ENCODE measurements around the gene CFAP68. TPM values are rescaled to one million over a fixed set of nuclear protein-coding genes. Genes with fewer than 3 reads are reported as not detected.

CFAP68 gene
- total RNA-seq, 2 experiments from 2014 or later, result 18.7 to 21.0 TPM

GRCh38 chr11:111925953-111926352 lies 46.6 kb downstream of the CFAP68 start:
- intact Hi-C loops (cut with DNase I, micrococcal nuclease), result loop anchor here in 1 of 2 experiments (2.0 to 5.0 kb wide), 7 partner anchors 149 to 1386 kb away; partner anchors contain the start of genes NKAPD1, PIH1D2, PPP2R1B and PTS
- H3K9me3 ChIP-seq (ENCODE audit: control insufficient read depth in 1 of 2, insufficient read depth in 1 of 2, low read length in 2 of 2), result no peaks in the 10 kb centered on the region
- peak in 1 of 14 experiments; percentile 39 for DNase-seq
- peaks cover 17% of the 10 kb centered on the region for H3K4me1 ChIP-seq (ENCODE audit: insufficient read depth, low read length)
- Mint-ChIP-seq H3K4me3 (peak overlapping the region; percentile 90), H3K36me3 (ENCODE audit: low read depth) (no peaks in the 10 kb centered on the region), H3K9me3 (no peaks in the 10 kb centered on the region), H3K27me3 (peaks cover 1% of the 10 kb centered on the region), H3K27ac (peak overlapping the region; percentile 92), H3K4me1 (ENCODE audit: low read depth) (peaks cover 20% of the 10 kb centered on the region)
- H3K27ac ChIP-seq (ENCODE audit: low read depth in 1 of 2, low read length in 2 of 2), result peak overlapping the region in 1 of 2 donors; percentile 79
- no peak for ATAC-seq (ENCODE audit: poor library complexity)
- H3K36me3 ChIP-seq (ENCODE audit: insufficient read depth, low read length), result no peaks in the 10 kb centered on the region
- ChIA-PET CTCF (interaction anchor here (1.2 to 1.9 kb wide), 6 partner anchors 12 to 84 kb away, joined by 3 to 8 read pairs (median 5); partner anchors contain the start of gene ALG9), POLR2A (interaction anchor here (1.0 to 2.3 kb wide), 10 partner anchors 11 to 1388 kb away, joined by 3 to 49 read pairs (median 6); partner anchors contain the start of genes ALG9, CFAP68, DIXDC1 and FDXACB1)
- H3K27me3 ChIP-seq (ENCODE audit: control insufficient read depth in 1 of 2, insufficient read depth in 2 of 2, low read length in 2 of 2), result no peaks in the 10 kb centered on the region
- peak overlapping the region; percentile 61 for H3K4me3 ChIP-seq (ENCODE audit: low read length)
- no peak for TF ChIP-seq CTCF (IDR thresholded peaks at IDR 0.05)

GRCh38 chr11:111926505-111927391 lies 47.4 kb downstream of the CFAP68 start:
- Mint-ChIP-seq H3K27me3 (no peaks in the 10 kb centered on the region), H3K36me3 (ENCODE audit: low read depth) (no peaks in the 10 kb centered on the region), H3K4me3 (peak overlapping the region; percentile 90), H3K27ac (peak overlapping the region; percentile 92), H3K4me1 (ENCODE audit: low read depth) (peaks cover 20% of the 10 kb centered on the region), H3K9me3 (no peaks in the 10 kb centered on the region)
- Histone ChIP-seq H3K27me3 (ENCODE audit: control insufficient read depth in 1 of 2, insufficient read depth in 2 of 2, low read length in 2 of 2) (no peaks in the 10 kb centered on the region), H3K36me3 (ENCODE audit: insufficient read depth, low read length) (no peaks in the 10 kb centered on the region), H3K27ac (ENCODE audit: low read depth in 1 of 2, low read length in 2 of 2) (peak overlapping the region; percentile 60 to 79), H3K9me3 (ENCODE audit: control insufficient read depth in 1 of 2, insufficient read depth in 1 of 2, low read length in 2 of 2) (no peaks in the 10 kb centered on the region), H3K4me1 (ENCODE audit: insufficient read depth, low read length) (peaks cover 18% of the 10 kb centered on the region), H3K4me3 (ENCODE audit: low read length) (peak overlapping the region; percentile 80)
- POLR2A ChIA-PET, result interaction anchor here (0.5 to 2.3 kb wide), 18 partner anchors 10 to 1387 kb away, joined by 3 to 49 read pairs (median 4); partner anchors contain the start of genes ALG9, CFAP68, DIXDC1 and FDXACB1
- intact Hi-C loops (cut with DNase I, micrococcal nuclease), result loop anchor here (1.0 to 5.0 kb wide), 8 partner anchors 47 to 1386 kb away; partner anchors contain the start of genes CFAP68 (in 2 of the 2), FDXACB1 (in 2 of the 2), NKAPD1 (in 1 of the 2) and PIH1D2 (in 1 of the 2)
- TF ChIP-seq CTCF (IDR thresholded peaks at IDR 0.05), result no peak
- peak; percentile 88 to 98 (median 96) for DNase-seq
- CTCF ChIA-PET, result interaction anchor here (0.7 to 1.9 kb wide), 8 partner anchors 11 to 354 kb away, joined by 3 to 8 read pairs (median 5); partner anchors contain the start of gene ALG9
- ATAC-seq (ENCODE audit: poor library complexity), result peak; percentile 89

- H3K4me3 ChIP-seq (ENCODE audit: low read length), result no peak overlapping the region
- no peaks in the 10 kb centered on the region for H3K27me3 ChIP-seq (ENCODE audit: control insufficient read depth in 1 of 2, insufficient read depth in 2 of 2, low read length in 2 of 2)
- no peak for DNase-seq
- peaks cover 24% of the 10 kb centered on the region for H3K4me1 ChIP-seq (ENCODE audit: insufficient read depth, low read length)
- ATAC-seq (ENCODE audit: poor library complexity), result no peak
- H3K9me3 ChIP-seq (ENCODE audit: control insufficient read depth in 1 of 2, insufficient read depth in 1 of 2, low read length in 2 of 2), result no peaks in the 10 kb centered on the region
- Mint-ChIP-seq H3K4me3 (no peak overlapping the region), H3K9me3 (no peaks in the 10 kb centered on the region), H3K36me3 (ENCODE audit: low read depth) (no peaks in the 10 kb centered on the region), H3K27me3 (no peaks in the 10 kb centered on the region), H3K27ac (no peak overlapping the region), H3K4me1 (ENCODE audit: low read depth) (peaks cover 27% of the 10 kb centered on the region)
- H3K36me3 ChIP-seq (ENCODE audit: insufficient read depth, low read length), result no peaks in the 10 kb centered on the region
- H3K27ac ChIP-seq (ENCODE audit: low read depth in 1 of 2, low read length in 2 of 2), result no peak overlapping the region
- CTCF ChIA-PET, result interaction anchor here (3.0 kb wide), 1 partner anchor 52 kb away, joined by 12 read pairs; no protein-coding TSS in a partner anchor
- TF ChIP-seq CTCF (IDR thresholded peaks at IDR 0.05), result no peak
- intact Hi-C loops (cut with DNase I, micrococcal nuclease), result no loop called here
- POLR2A ChIA-PET, result no interaction called here
Measured at GRCh38 chr11:111930472-111930871, 51.1 kb downstream of the CFAP68 start.
